IPS-18a (cell line): ENCODE data around the gene TIE1.

Source experiments
- H3K27ac ChIP-seq: one replicate; pipeline ENCODE4 v1.5.1; 2013; ENCODE audit warnings: low read length
- H3K27me3 ChIP-seq: one replicate; pipeline ENCODE4 v1.6.1; 2013; ENCODE audit warnings: mild to moderate bottlenecking, low read length; ENCODE audit not compliant: control insufficient read depth, insufficient read depth
- H3K36me3 ChIP-seq: one replicate; pipeline ENCODE4 v1.6.1; 2013; ENCODE audit warnings: low read depth, low read length; ENCODE audit not compliant: control insufficient read depth
- H3K4me1 ChIP-seq: one replicate; pipeline ENCODE4 v1.6.1; 2013; ENCODE audit warnings: low read depth, low read length; ENCODE audit not compliant: control insufficient read depth
- H3K4me3 ChIP-seq: one replicate; pipeline ENCODE4 v1.5.1; 2013; ENCODE audit warnings: low read length
- H3K9ac ChIP-seq: one replicate; pipeline ENCODE4 v1.6.1; 2013; ENCODE audit warnings: mild to moderate bottlenecking, low read length, moderate library complexity
- H3K9me3 ChIP-seq: one replicate; pipeline ENCODE4 v1.6.1; 2013; ENCODE audit warnings: low read depth, low read length; ENCODE audit not compliant: control insufficient read depth

Gene TIE1

DNA sequence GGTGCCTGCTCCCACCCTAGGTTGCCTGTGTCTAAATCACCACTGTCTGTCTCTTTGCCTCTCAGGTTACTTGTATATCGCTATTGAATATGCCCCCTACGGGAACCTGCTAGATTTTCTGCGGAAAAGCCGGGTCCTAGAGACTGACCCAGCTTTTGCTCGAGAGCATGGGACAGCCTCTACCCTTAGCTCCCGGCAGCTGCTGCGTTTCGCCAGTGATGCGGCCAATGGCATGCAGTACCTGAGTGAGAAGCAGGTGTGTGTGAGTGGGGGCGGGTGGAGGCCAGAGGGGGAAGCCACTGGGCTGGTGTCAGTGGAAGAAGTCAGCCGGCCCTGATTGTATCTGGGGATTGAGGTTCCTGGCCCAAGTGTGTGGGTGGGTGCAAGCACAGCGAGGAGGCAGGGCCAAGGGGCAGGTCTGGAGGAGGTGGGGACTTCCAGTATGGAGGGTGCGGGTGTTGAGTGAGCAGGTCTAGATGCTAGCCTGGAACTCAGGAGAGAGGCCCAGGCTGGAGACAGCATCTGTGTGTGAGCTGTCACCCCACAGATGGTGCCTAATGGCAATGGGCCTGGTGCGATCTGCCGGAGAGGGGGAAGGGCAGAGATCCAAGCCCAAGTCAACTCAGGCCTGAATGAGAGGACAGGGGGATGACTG lies 17.2 kb downstream of the TIE1 start:
- Histone ChIP-seq H3K9me3 (no peaks in the 10 kb centered on the region), H3K4me1 (no peaks in the 10 kb centered on the region), H3K36me3 (no peaks in the 10 kb centered on the region), H3K27me3 (no peaks in the 10 kb centered on the region), H3K27ac (no peak overlapping the region), H3K9ac (no peak overlapping the region), H3K4me3 (no peak overlapping the region)

DNA sequence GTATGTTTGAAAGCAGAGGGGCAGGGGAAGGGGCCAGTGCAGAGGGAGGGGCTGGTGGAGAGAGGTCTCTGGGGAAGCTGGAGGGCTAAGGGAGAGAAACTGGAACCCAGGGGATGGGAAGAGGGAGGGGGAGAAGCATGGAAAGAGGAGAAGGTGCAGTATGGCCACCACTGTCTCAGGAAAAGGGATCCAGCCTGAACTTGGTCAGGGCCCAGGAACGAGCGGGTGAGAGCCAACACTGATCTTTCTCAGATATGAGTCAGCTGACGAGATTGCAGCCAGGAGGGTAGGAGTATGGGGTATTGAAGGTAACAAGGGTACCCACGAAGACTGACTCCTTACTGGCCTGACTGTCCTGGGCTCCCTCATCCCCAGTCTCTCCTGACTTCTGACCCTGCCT lies 18.0 kb downstream of the TIE1 start:
- H3K9ac ChIP-seq, result no peak overlapping the region
- no peaks in the 10 kb centered on the region for H3K4me1 ChIP-seq
- H3K27me3 ChIP-seq, result no peaks in the 10 kb centered on the region
- no peak overlapping the region for H3K27ac ChIP-seq
- H3K9me3 ChIP-seq, result no peaks in the 10 kb centered on the region
- H3K36me3 ChIP-seq, result no peaks in the 10 kb centered on the region
- H3K4me3 ChIP-seq, result no peak overlapping the region

DNA sequence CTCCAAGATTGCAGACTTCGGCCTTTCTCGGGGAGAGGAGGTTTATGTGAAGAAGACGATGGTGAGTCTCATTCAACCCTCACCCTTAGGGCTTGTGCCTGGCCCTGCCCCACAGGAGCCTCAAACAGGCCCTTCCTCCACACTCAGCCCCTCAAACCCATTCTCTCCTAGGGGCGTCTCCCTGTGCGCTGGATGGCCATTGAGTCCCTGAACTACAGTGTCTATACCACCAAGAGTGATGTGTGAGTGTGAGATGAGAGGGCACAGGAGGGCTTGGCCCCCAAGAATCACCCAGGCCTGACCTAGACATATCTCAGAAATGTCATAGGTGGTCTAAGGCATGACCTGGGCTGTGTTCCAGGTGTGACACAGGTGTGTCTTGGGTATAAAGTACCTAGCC lies 18.5 kb downstream of the TIE1 start:
- Histone ChIP-seq H3K4me3 (no peak overlapping the region), H3K36me3 (no peaks in the 10 kb centered on the region), H3K27ac (no peak overlapping the region), H3K4me1 (no peaks in the 10 kb centered on the region), H3K27me3 (no peaks in the 10 kb centered on the region), H3K9ac (no peak overlapping the region), H3K9me3 (no peaks in the 10 kb centered on the region)

DNA sequence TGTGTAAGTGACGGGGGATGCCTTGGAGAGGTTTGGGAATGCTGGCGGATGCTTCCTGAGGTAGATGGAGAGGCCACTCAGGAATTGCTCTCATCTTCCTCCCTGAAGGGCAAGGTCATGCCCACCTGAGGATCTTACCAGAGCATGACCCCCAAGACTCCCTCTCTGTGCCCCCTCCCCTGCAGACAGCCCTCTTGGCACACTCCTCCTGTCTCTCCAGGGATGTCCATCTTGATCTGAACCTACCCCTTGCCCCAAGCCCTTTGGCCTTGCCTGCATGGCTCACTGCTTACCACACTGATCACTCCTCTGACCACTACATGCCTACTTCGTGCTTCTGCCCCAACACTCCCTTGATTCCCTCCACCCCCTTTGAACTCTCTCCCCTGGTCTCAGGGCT lies 19.0 kb downstream of the TIE1 start:
- no peaks in the 10 kb centered on the region for H3K27me3 ChIP-seq
- H3K36me3 ChIP-seq, result no peaks in the 10 kb centered on the region
- H3K4me1 ChIP-seq, result no peaks in the 10 kb centered on the region
- H3K9me3 ChIP-seq, result no peaks in the 10 kb centered on the region
- no peak overlapping the region for H3K4me3 ChIP-seq
- H3K9ac ChIP-seq, result no peak overlapping the region
- no peak overlapping the region for H3K27ac ChIP-seq

DNA sequence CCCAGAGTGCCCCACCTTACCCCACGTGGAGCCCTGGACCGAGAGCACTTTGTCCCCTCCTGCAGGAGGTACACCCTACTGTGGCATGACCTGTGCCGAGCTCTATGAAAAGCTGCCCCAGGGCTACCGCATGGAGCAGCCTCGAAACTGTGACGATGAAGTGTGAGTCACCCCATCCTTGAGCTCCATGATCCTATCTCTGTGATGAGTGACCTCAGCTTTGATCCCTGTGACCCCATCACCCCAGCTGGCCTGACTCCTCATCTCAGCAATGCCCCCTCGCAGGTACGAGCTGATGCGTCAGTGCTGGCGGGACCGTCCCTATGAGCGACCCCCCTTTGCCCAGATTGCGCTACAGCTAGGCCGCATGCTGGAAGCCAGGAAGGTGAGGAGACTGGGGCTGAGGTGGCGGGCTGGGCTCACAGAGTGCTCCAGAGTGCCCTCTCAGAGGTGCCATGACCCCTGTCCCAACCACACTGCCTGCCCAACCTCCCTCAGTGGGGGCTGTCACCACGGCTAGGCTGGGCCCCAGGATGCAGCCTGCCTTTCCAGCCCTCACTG lies 20.6 kb downstream of the TIE1 start:
- H3K36me3 ChIP-seq, result no peaks in the 10 kb centered on the region
- H3K27me3 ChIP-seq, result no peaks in the 10 kb centered on the region
- H3K4me3 ChIP-seq, result no peak overlapping the region
- no peaks in the 10 kb centered on the region for H3K4me1 ChIP-seq
- peaks cover 4% of the 10 kb centered on the region for H3K9me3 ChIP-seq
- H3K27ac ChIP-seq, result no peak overlapping the region
- no peak overlapping the region for H3K9ac ChIP-seq

DNA sequence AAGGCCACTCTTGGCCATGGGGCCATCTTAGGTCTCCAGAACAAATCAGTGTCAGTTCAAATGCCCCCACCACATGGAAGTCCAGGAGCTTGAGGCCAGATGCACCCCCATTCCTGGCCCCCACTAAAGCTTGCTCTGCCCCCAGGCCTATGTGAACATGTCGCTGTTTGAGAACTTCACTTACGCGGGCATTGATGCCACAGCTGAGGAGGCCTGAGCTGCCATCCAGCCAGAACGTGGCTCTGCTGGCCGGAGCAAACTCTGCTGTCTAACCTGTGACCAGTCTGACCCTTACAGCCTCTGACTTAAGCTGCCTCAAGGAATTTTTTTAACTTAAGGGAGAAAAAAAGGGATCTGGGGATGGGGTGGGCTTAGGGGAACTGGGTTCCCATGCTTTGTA lies 21.7 kb downstream of the TIE1 start:
- no peaks in the 10 kb centered on the region for H3K27me3 ChIP-seq
- H3K36me3 ChIP-seq, result no peaks in the 10 kb centered on the region
- H3K9ac ChIP-seq, result no peak overlapping the region

DNA sequence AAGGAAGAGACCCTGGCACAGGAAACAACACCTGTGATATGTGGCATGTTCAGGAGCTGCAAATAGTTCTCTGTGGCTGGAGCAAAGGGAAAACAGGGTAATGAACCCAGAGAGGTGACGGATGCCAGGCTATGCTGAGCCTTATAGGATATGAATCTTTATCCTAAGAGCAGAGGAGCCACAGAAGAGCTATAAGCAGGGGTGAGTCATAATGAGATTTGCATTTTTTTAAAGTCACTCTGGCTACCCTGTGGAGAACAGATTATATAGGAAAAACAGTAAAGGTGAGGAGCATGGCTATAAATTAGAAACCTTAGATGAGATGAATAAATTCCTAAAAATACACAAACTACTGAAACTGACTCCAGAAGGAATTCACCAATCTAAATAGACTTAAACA lies 24.0 kb downstream of the TIE1 start:
- H3K9me3 ChIP-seq, result peaks cover 11% of the 10 kb centered on the region

More for the DNA sequence above, 21.7 kb downstream of the TIE1 start:
- H3K4me1 ChIP-seq, result no peaks in the 10 kb centered on the region
- no peak overlapping the region for H3K4me3 ChIP-seq
- H3K9me3 ChIP-seq, result peaks cover 4% of the 10 kb centered on the region
- H3K27ac ChIP-seq, result no peak overlapping the region

DNA sequence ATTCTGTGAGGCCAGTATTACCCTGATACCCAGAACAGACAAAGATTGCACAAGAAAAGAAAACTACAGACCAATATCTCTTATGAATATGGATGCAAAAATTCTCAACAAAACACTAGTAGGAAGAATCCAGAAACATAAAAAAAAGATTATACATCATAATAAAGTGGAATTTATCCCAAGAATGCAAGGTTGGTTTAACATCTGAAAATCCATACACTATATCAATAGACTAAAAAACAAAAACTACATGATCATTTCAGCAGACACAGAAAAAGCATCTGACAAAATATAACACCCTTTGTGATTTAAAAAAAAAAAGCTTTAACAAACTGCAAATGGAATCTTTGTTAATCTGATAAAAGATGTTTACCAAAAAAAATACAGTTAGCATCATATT lies 24.6 kb downstream of the TIE1 start:
- Histone ChIP-seq H3K9me3 (peaks cover 11% of the 10 kb centered on the region), H3K27ac (no peak overlapping the region), H3K4me3 (no peak overlapping the region), H3K36me3 (no peaks in the 10 kb centered on the region), H3K4me1 (peaks cover 4% of the 10 kb centered on the region), H3K27me3 (no peaks in the 10 kb centered on the region), H3K9ac (no peak overlapping the region)

More for the DNA sequence above, 24.0 kb downstream of the TIE1 start:
- no peaks in the 10 kb centered on the region for H3K27me3 ChIP-seq
- H3K9ac ChIP-seq, result no peak overlapping the region
- no peaks in the 10 kb centered on the region for H3K36me3 ChIP-seq
- no peaks in the 10 kb centered on the region for H3K4me1 ChIP-seq
- H3K27ac ChIP-seq, result no peak overlapping the region
- no peak overlapping the region for H3K4me3 ChIP-seq

DNA sequence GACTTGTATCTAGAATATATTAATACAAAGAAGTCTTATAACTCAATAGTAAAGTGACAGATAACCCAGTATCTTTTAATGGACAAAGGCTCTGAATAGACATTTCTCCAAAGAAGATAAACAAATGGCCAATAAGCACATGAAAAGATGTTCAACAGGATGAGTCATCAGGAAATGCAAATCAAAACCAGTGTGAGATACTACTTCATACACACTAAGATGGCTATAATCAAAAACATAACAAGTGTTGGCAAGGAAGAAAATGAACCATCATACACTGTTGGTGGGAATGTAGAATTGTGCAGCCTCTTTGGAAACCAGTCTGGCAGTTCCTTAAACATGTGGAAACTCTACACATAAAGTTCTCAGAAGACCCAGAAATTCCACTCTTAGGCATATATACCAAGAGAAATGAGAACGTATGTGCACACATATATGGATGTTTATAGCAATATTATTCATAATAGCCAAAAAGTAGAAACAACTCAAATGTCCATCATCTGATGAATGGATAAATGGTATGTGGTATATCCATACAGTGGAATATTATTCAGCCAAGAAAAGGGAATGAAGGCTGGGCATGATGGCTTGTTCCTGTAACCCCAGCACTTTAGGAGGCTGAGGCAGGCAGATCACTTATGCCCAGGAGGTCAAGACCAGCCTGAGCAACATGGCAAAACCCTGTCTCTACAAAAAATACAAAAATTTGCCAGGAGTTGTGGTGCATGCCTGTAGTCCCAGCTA lies 26.9 kb downstream of the TIE1 start:
- H3K4me1 ChIP-seq, result peaks cover 7% of the 10 kb centered on the region
- no peak overlapping the region for H3K9ac ChIP-seq
- peaks cover 11% of the 10 kb centered on the region for H3K9me3 ChIP-seq
- no peak overlapping the region for H3K27ac ChIP-seq
- no peaks in the 10 kb centered on the region for H3K36me3 ChIP-seq
- no peak overlapping the region for H3K4me3 ChIP-seq
- H3K27me3 ChIP-seq, result no peaks in the 10 kb centered on the region

DNA sequence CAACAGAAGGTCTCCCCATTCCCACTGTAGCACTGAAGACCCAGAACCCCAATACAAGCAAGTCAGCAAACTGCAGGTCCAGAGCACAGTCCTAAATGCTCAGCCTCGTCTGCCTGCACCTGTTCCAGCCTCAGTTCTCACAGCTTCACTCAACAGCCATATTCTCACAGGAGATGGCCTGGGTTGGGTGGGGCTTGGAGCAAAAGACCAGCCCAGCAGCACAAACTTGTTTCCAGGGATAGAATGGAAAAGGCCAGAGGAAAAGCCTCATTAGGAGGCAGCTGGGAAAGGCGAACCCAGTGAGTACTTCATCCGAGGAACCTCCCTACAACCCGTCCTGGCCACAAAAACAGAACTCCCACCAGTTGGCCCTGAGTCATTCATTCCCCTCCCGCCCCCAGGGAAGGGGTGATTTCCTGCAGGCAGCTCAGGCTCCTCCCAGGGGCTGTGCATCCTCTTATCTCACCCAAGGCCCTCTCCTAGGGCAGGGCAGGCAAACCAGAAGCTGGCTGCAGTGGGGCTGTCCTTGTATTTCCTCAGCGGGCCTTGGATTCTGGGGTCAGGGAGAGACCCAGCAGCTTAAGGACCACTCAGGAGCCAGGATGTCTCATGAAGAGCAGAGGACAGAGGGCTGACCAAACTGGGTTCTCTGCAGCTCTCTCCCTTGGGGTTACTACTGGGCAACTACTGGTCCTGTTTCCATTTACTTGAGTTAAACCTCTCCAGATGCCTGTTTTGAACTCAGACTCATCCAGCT lies 29.4 kb downstream of the TIE1 start:
- no peak overlapping the region for H3K9ac ChIP-seq

DNA sequence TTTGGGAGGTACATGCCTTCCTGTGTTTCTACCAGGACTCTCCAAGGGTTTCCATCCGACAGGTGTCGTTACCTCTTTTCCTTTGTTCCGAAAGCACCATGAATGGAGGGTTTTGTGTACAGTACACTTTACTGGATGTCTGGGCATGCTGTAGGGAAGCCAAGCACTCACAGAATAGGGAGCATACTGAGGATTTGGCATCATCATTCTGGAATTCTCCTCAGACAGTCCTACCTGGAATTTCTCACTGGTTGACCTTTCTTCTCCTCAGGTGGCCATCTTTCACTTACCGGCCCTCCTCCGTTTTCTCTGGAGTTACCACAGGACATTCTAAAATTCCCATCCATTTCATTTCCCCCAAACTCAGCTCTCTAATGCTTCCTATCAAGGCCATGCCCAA lies 30.9 kb downstream of the TIE1 start:
- no peaks in the 10 kb centered on the region for H3K27me3 ChIP-seq
- no peak overlapping the region for H3K4me3 ChIP-seq
- H3K9ac ChIP-seq, result no peak overlapping the region
- H3K9me3 ChIP-seq, result peaks cover 6% of the 10 kb centered on the region
- H3K27ac ChIP-seq, result no peak overlapping the region
- H3K36me3 ChIP-seq, result no peaks in the 10 kb centered on the region
- peaks cover 7% of the 10 kb centered on the region for H3K4me1 ChIP-seq

More for the DNA sequence above, 29.4 kb downstream of the TIE1 start:
- Histone ChIP-seq H3K27me3 (no peaks in the 10 kb centered on the region), H3K4me1 (peaks cover 7% of the 10 kb centered on the region), H3K9me3 (peaks cover 11% of the 10 kb centered on the region), H3K27ac (no peak overlapping the region), H3K4me3 (no peak overlapping the region), H3K36me3 (no peaks in the 10 kb centered on the region)
